Neural cell (in vitro differentiated cells): ENCODE data around the gene ACY1. TPM values are rescaled to one million over a fixed set of nuclear protein-coding genes. Genes with fewer than 3 reads are reported as not detected.

ENCODE experiments used
- H2AFZ ChIP-seq: fragments of 200-600, 300-800 bp; sonication (generic), shearing (Covaris generic); 2 replicates; pipeline ENCODE4 v1.6.0; 2014; ENCODE audit warnings: low read depth, mild to moderate bottlenecking, antibody characterized with exemption, low read length, moderate library complexity
- H3F3A ChIP-seq: fragments of 200-600 bp; shearing (Covaris generic); 2 replicates; pipeline ENCODE4 v1.6.1; 2016; ENCODE audit warnings: mild to moderate bottlenecking, moderate library complexity, mixed read lengths, antibody characterized with exemption, low read length; ENCODE audit not compliant: insufficient read depth, poor library complexity, severe bottlenecking
- H3K27ac ChIP-seq: fragments of 200-600, 300-800 bp; sonication (generic), shearing (Covaris generic); 2 replicates; pipeline ENCODE4 v1.5.1; 2014; ENCODE audit warnings: mild to moderate bottlenecking, low read length, moderate library complexity
- H3K27me3 ChIP-seq: fragments of 300-800, 200-600 bp; sonication (generic), shearing (Covaris generic); 2 replicates; pipeline ENCODE4 v1.6.0; 2014; ENCODE audit warnings: mild to moderate bottlenecking, low read depth, low read length, moderate library complexity; ENCODE audit not compliant: insufficient read depth
- H3K36me3 ChIP-seq: fragments of 300-800, 200-600 bp; sonication (generic), shearing (Covaris generic); 2 replicates; pipeline ENCODE4 v1.5.1; 2014; ENCODE audit warnings: mild to moderate bottlenecking, antibody characterized with exemption, low read length, moderate library complexity; ENCODE audit not compliant: insufficient read depth
- H3K4me2 ChIP-seq: fragments of 300-800, 200-600 bp; sonication (generic), shearing (Covaris generic); 2 replicates; pipeline ENCODE4 v1.6.0; 2014; ENCODE audit warnings: mild to moderate bottlenecking, low read length
- H3K4me3 ChIP-seq: fragments of 300-800, 200-600 bp; sonication (generic), shearing (Covaris generic); 2 replicates; pipeline ENCODE4 v1.5.1; 2014; ENCODE audit warnings: mild to moderate bottlenecking, low read length, moderate library complexity
- H3K79me2 ChIP-seq: fragments of 200-600 bp; shearing (Covaris generic); replicated peaks from 2 replicates; pipeline ENCODE4 v1.6.0; 2014; ENCODE audit warnings: mild to moderate bottlenecking, low read length, moderate library complexity; ENCODE audit not compliant: insufficient read depth
- H3K9ac ChIP-seq: fragments of 300-800, 200-600 bp; sonication (generic), shearing (Covaris generic); 2 replicates; pipeline ENCODE4 v1.6.1; 2016; ENCODE audit warnings: mild to moderate bottlenecking, low read length, mixed read lengths
- H3K9me2 ChIP-seq: fragments of 200-600 bp; shearing (Covaris generic); 2 replicates; pipeline ENCODE4 v1.6.1; 2016; ENCODE audit warnings: mild to moderate bottlenecking, low read length, mixed read lengths; ENCODE audit not compliant: insufficient read depth
- H3K9me3 ChIP-seq: fragments of 200-600, 300-800 bp; sonication (generic), shearing (Covaris generic); 2 replicates; pipeline ENCODE4 v1.6.1; 2016; ENCODE audit warnings: mild to moderate bottlenecking, mixed run types, low read length, moderate library complexity, mixed read lengths
- H4K20me1 ChIP-seq: fragments of 200-600 bp; shearing (Covaris generic); 2 replicates; pipeline ENCODE4 v1.6.1; 2016; ENCODE audit warnings: mild to moderate bottlenecking, mixed run types; ENCODE audit not compliant: insufficient read depth
- CTCF ChIP-seq: fragments of 450-650 bp; IDR thresholded peaks from 2 replicates; pipeline ENCODE4 v1.5.1; 2014; ENCODE audit warnings: antibody characterized with exemption, mild to moderate bottlenecking, moderate library complexity; ENCODE audit not compliant: poor library complexity, severe bottlenecking
- EP300 ChIP-seq: fragments of 450-650 bp; conservative IDR thresholded peaks from 2 replicates; pipeline ENCODE4 v1.6.1; 2014; ENCODE audit warnings: antibody characterized with exemption, mild to moderate bottlenecking, moderate library complexity; ENCODE audit not compliant: poor library complexity, severe bottlenecking
- EZH2 ChIP-seq: fragments of 200-600, 300-800 bp; shearing (Covaris generic), sonication (generic); IDR thresholded peaks from 2 replicates; pipeline ENCODE4 v1.6.1; 2014; ENCODE audit warnings: antibody characterized with exemption, low read length, borderline replicate concordance, mild to moderate bottlenecking; ENCODE audit not compliant: insufficient read depth, poor library complexity, severe bottlenecking
- MXI1 ChIP-seq: fragments of 450-650 bp; conservative IDR thresholded peaks from 2 replicates; pipeline ENCODE4 v1.6.1; 2014; ENCODE audit warnings: antibody characterized with exemption, mild to moderate bottlenecking; ENCODE audit not compliant: poor library complexity, severe bottlenecking
- POLR2AphosphoS5 ChIP-seq: IDR thresholded peaks from 2 replicates; pipeline ENCODE4 v1.6.1; 2012
- RAD21 ChIP-seq: fragments of 450-650 bp; conservative IDR thresholded peaks from 2 replicates; pipeline ENCODE4 v1.6.1; 2014; ENCODE audit warnings: antibody characterized with exemption, mild to moderate bottlenecking, moderate library complexity
- REST ChIP-seq: IDR thresholded peaks from 2 replicates; pipeline ENCODE4 v1.6.1; 2012; ENCODE audit warnings: borderline replicate concordance
- SMC3 ChIP-seq: fragments of 450-650 bp; conservative IDR thresholded peaks from 2 replicates; pipeline ENCODE4 v1.6.1; 2014; ENCODE audit warnings: antibody characterized with exemption, mild to moderate bottlenecking, moderate library complexity; ENCODE audit not compliant: poor library complexity
- TAF1 ChIP-seq: IDR thresholded peaks from 2 replicates; pipeline ENCODE4 v1.6.1; 2012; ENCODE audit warnings: low read depth
- polyA plus RNA-seq: library from polyadenylated mRNA; depleted of rRNA; stranded (reverse); fragments of >200 nt; gene quantifications from 2 replicates; pipeline ENCODE4 v1.2.3, GENCODE V29; 2014

ACY1 gene
- polyA plus RNA-seq, 1 donor from 2014 or later = 14.4 TPM

GRCh38 chr3:51947215-51947900, 36.0 kb upstream of the ACY1 start:
- TF ChIP-seq POLR2AphosphoS5 = no peak
- no peak for TF ChIP-seq REST
- TF ChIP-seq RAD21 = no peak
- TF ChIP-seq TAF1 = no peak
- no peak for TF ChIP-seq EZH2
- TF ChIP-seq CTCF = no peak
- no peak for TF ChIP-seq SMC3
- no peak for TF ChIP-seq EP300
- no peak for TF ChIP-seq MXI1
- H2AFZ ChIP-seq = no peak overlapping the region
- no peaks in the 10 kb centered on the region for H3K27me3 ChIP-seq
- H3K9ac ChIP-seq = no peak overlapping the region
- H3K9me2 ChIP-seq = no peaks in the 10 kb centered on the region
- H3F3A ChIP-seq = no peaks in the 10 kb centered on the region
- no peaks in the 10 kb centered on the region for H3K9me3 ChIP-seq
- H3K79me2 ChIP-seq = no peaks in the 10 kb centered on the region
- H3K36me3 ChIP-seq = no peaks in the 10 kb centered on the region
- H3K4me3 ChIP-seq = no peak overlapping the region
- no peaks in the 10 kb centered on the region for H4K20me1 ChIP-seq
- no peak overlapping the region for H3K27ac ChIP-seq
- no peak overlapping the region for H3K4me2 ChIP-seq

GRCh38 chr3:51948016-51948580, 35.2 kb upstream of the ACY1 start:
- H3F3A ChIP-seq = no peaks in the 10 kb centered on the region
- no peaks in the 10 kb centered on the region for H3K79me2 ChIP-seq
- H3K4me2 ChIP-seq = no peak overlapping the region
- H3K9me2 ChIP-seq = no peaks in the 10 kb centered on the region
- no peaks in the 10 kb centered on the region for H4K20me1 ChIP-seq
- no peak overlapping the region for H3K4me3 ChIP-seq
- no peak for TF ChIP-seq RAD21
- TF ChIP-seq SMC3 = no peak
- no peak for TF ChIP-seq REST
- no peak for TF ChIP-seq TAF1
- no peak for TF ChIP-seq EP300
- no peak for TF ChIP-seq MXI1
- TF ChIP-seq EZH2 = no peak
- TF ChIP-seq CTCF = no peak
- no peak for TF ChIP-seq POLR2AphosphoS5
- H3K9ac ChIP-seq = no peak overlapping the region
- H2AFZ ChIP-seq = no peak overlapping the region
- H3K36me3 ChIP-seq = no peaks in the 10 kb centered on the region
- H3K27ac ChIP-seq = no peak overlapping the region
- H3K27me3 ChIP-seq = no peaks in the 10 kb centered on the region
- H3K9me3 ChIP-seq = no peaks in the 10 kb centered on the region
